Fibroblast of pulmonary artery (primary cell): ENCODE data around the gene PLEKHH1.

Experiments
- DNase-seq: peaks from one replicate; pipeline ENCODE4 v3.0.0-alpha.2; 2010; ENCODE audit warnings: low read depth
- H3K4me3 ChIP-seq: replicated peaks from 2 replicates; pipeline ENCODE4 v1.5.1; 2011; ENCODE audit warnings: low read depth, mild to moderate bottlenecking, control low read depth, low read length, moderate library complexity
- TF ChIP-seq, protein P1 (sequence below): IDR thresholded peaks from 2 replicates; pipeline ENCODE4 v1.5.1; 2011; ENCODE audit warnings: mild to moderate bottlenecking, control low read depth, low read length, inconsistent platforms; ENCODE audit errors: missing control alignments

Gene PLEKHH1

DNA sequence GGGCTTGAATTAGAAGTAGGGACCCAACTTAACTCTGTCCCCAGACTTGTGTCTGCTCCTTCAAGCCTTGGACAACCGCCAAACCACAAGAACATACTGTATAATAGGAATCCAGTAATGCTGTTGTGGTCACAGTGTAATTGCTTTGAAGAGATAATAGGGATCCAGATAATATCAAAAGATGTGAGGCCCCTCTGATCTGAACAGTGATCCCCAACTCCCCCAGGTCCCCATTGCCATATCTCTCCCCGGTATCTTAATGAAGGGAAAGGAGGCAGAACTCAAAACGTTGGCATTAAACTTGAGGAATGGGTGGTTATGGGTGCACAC is 8.5 kb upstream of the PLEKHH1 start:
- no peak overlapping the region for H3K4me3 ChIP-seq
- no peak for DNase-seq
- TF ChIP-seq, protein P1, sequence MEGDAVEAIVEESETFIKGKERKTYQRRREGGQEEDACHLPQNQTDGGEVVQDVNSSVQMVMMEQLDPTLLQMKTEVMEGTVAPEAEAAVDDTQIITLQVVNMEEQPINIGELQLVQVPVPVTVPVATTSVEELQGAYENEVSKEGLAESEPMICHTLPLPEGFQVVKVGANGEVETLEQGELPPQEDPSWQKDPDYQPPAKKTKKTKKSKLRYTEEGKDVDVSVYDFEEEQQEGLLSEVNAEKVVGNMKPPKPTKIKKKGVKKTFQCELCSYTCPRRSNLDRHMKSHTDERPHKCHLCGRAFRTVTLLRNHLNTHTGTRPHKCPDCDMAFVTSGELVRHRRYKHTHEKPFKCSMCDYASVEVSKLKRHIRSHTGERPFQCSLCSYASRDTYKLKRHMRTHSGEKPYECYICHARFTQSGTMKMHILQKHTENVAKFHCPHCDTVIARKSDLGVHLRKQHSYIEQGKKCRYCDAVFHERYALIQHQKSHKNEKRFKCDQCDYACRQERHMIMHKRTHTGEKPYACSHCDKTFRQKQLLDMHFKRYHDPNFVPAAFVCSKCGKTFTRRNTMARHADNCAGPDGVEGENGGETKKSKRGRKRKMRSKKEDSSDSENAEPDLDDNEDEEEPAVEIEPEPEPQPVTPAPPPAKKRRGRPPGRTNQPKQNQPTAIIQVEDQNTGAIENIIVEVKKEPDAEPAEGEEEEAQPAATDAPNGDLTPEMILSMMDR: no peak

DNA sequence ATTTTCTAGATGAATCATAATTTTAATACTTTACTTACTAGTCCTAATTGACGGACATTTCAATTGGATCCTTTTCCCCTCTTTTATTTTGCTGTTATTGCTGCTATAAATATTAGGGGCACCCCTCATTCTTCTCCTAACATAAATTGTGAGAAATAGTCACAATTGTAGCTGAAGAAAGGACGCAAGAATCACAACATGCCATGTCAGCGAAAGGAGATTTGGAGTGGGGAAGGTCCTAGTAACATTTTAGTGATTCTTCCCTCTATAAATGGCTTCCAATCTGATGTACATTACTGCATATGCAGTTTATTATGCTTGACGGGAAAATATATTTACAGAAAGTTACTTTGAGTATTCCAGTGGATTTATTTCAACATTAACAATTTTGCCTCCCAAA is 7.7 kb upstream of the PLEKHH1 start:
- TF ChIP-seq, protein P1: no peak
- no peak overlapping the region for H3K4me3 ChIP-seq
- DNase-seq: no peak

DNA sequence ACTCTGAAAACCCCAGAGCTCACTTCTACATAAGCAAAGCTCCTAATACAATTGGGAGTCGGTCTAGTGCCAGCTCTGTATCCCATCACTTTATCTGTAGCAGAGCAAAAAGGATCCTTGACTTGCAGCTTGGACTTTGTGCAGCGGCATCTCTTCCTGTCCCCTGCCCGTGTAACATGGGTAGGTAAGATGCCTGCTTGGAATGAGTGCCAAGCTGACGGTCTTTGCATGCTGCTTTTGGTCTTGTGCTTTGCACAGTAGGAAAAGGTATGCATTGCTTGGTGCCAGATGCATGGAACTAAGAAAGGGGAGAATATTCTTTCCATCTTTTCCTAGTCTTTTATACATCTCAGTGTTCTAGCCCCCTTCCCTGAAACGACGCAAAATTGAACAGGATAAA is 6.9 kb upstream of the PLEKHH1 start:
- DNase-seq: no peak
- TF ChIP-seq, protein P1: no peak
- H3K4me3 ChIP-seq: no peak overlapping the region

DNA sequence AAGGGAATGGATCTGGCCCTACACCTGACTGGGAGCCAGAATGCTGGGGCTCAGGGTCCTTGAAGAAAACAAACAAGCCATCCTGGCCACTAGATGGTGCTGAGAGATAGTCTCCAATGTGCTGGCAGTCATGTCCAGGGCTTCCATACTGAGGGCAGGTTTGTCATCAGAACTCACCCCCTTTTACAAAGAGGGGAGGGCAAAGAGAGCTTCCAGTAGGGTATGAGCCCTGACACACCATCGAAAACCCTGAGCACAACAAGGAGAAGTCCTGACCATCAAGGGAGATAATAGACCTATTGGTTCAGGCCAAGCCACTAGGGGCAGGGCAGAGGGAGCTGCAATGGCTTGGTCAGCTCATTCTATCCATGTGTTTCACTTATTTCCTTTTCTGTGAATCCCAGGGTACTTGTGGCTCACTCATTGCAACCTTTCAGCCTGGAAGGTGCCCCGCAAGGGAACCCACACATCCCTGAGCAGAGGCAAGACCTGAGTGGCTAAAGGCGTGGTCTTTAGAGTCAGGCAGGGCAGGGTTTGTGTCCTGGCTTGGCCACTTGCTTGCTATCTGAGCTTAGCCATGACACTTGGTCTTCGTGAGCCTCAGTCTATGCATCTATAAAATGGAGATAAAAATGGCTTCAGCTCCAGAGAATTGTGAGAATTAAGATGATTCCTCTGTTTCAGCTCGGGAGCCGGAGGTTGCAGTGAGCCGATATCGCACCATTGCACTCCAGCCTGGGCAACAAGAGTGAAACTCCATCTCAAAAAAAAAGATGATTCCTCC is 6.2 kb upstream of the PLEKHH1 start:
- DNase-seq: peak; percentile 63
- TF ChIP-seq, protein P1: peak; percentile 72
- no peak overlapping the region for H3K4me3 ChIP-seq

DNA sequence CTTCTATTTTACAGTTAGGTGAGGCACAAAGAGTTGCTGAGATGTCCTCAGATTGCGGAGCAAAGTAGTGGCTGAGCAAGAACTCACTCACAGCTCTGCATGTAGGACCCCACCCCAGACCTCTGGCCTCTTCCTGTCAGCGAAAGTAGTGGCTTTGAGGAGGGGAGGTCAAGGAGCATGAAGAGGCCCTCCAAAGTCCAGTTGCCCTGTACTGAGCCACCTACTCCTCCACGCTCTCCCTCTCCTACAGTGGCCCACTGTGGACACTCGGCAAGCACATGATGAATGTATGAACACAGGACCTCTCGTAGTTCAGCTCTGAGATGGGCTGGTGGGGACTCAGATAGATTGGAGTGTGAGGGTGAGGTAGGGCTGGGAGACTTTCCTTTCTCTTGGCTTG is 5.3 kb upstream of the PLEKHH1 start:
- TF ChIP-seq, protein P1: no peak
- DNase-seq: no peak
- H3K4me3 ChIP-seq: no peak overlapping the region

DNA sequence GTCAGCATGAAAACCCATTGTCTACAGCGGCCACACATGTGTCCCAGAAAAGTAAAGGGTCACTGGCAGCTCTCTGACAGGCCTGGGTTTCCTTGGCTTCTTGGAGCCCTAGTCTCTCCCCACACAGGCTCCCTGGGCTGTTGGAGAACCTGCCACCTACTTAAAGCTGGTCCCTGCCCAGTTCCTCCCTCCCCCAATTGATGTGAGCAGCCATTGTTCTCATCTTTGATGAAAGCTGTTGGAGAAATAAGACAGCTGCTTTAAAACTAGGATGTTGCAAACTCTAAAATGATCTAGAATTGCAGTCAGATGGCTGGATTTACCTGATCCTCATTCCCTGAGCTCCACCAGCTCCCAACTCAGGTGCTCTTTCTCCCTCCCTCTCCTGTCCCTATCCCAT is 4.8 kb upstream of the PLEKHH1 start:
- H3K4me3 ChIP-seq: no peak overlapping the region
- TF ChIP-seq, protein P1: no peak

More for the DNA sequence above, 4.8 kb upstream of the PLEKHH1 start:
- DNase-seq: no peak
